WTC11 (cell line): ENCODE results near the gene HTR3A.

Experiments used
- ESRRA ChIP-seq: sonication (generic); formaldehyde crosslinking; IDR thresholded peaks from 2 replicates; pipeline ENCODE4 v1.8.1; 2022; ENCODE audit warnings: mild to moderate bottlenecking, missing genetic modification reagents, borderline replicate concordance
- NFYB ChIP-seq: sonication (generic); formaldehyde crosslinking; conservative IDR thresholded peaks from 2 replicates; pipeline ENCODE4 v1.8.0; 2022; ENCODE audit warnings: low read depth, missing genetic modification reagents
- TP53 ChIP-seq: sonication (generic); formaldehyde crosslinking; IDR thresholded peaks from 2 replicates; pipeline ENCODE4 v1.8.1; 2023; ENCODE audit warnings: mild to moderate bottlenecking, missing genetic modification reagents
- TF ChIP-seq, protein P1 (sequence below): sonication (generic); formaldehyde crosslinking; IDR thresholded peaks from 2 replicates; pipeline ENCODE4 v1.8.1; 2022; ENCODE audit warnings: missing genetic modification reagents, borderline replicate concordance
- TF ChIP-seq, protein P2 (sequence below): fragments of 200-600 bp; IDR thresholded peaks from 2 replicates; pipeline ENCODE4 v1.8.0; 2022; ENCODE audit warnings: antibody characterized with exemption
- TF ChIP-seq, protein P3 (sequence below): sonication (generic); formaldehyde crosslinking; IDR thresholded peaks from 2 replicates; pipeline ENCODE4 v1.8.0; 2022; ENCODE audit warnings: mild to moderate bottlenecking, missing genetic modification reagents
- TF ChIP-seq, protein P4 (sequence below): sonication (generic); formaldehyde crosslinking; IDR thresholded peaks from 2 replicates; pipeline ENCODE4 v1.8.0; 2022; ENCODE audit warnings: mild to moderate bottlenecking, missing genetic modification reagents
- TF ChIP-seq, protein P5 (sequence below): sonication (generic); formaldehyde crosslinking; IDR thresholded peaks from 2 replicates; pipeline ENCODE4 v1.8.0; 2022; ENCODE audit warnings: mild to moderate bottlenecking, missing genetic modification reagents
- TF ChIP-seq, protein P6 (sequence below): sonication (generic); formaldehyde crosslinking; IDR thresholded peaks from 2 replicates; pipeline ENCODE4 v1.8.1; 2023; ENCODE audit warnings: mild to moderate bottlenecking, missing genetic modification reagents, moderate library complexity

DNA sequence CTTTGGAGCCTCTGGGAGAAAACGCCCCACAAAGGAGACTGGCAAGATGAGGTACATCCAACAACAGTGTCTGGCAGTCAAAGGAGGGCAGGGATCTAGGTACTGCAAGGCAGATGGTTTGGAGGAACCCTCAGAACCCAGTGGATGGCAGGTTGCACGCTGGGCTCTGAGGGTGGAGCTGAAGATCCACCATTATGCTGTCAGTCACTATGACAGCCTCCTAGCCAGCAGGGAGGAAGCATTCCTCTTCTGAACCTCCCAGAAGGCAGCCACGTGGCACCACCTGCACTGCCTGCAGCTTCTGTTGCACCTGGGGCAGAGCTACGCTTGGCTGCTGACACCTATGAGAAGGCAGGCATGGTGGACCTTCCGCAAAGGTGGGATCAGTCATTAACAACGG, 40.2 kb downstream of the HTR3A start:
- TF ChIP-seq, protein P1, sequence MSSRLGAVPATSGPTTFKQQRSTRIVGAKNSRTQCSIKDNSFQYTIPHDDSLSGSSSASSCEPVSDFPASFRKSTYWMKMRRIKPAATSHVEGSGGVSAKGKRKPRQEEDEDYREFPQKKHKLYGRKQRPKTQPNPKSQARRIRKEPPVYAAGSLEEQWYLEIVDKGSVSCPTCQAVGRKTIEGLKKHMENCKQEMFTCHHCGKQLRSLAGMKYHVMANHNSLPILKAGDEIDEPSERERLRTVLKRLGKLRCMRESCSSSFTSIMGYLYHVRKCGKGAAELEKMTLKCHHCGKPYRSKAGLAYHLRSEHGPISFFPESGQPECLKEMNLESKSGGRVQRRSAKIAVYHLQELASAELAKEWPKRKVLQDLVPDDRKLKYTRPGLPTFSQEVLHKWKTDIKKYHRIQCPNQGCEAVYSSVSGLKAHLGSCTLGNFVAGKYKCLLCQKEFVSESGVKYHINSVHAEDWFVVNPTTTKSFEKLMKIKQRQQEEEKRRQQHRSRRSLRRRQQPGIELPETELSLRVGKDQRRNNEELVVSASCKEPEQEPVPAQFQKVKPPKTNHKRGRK (CRISPR knock-in tag) = no peak
- TF ChIP-seq, protein P2, sequence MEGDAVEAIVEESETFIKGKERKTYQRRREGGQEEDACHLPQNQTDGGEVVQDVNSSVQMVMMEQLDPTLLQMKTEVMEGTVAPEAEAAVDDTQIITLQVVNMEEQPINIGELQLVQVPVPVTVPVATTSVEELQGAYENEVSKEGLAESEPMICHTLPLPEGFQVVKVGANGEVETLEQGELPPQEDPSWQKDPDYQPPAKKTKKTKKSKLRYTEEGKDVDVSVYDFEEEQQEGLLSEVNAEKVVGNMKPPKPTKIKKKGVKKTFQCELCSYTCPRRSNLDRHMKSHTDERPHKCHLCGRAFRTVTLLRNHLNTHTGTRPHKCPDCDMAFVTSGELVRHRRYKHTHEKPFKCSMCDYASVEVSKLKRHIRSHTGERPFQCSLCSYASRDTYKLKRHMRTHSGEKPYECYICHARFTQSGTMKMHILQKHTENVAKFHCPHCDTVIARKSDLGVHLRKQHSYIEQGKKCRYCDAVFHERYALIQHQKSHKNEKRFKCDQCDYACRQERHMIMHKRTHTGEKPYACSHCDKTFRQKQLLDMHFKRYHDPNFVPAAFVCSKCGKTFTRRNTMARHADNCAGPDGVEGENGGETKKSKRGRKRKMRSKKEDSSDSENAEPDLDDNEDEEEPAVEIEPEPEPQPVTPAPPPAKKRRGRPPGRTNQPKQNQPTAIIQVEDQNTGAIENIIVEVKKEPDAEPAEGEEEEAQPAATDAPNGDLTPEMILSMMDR = no peak
- TF ChIP-seq, protein P3, sequence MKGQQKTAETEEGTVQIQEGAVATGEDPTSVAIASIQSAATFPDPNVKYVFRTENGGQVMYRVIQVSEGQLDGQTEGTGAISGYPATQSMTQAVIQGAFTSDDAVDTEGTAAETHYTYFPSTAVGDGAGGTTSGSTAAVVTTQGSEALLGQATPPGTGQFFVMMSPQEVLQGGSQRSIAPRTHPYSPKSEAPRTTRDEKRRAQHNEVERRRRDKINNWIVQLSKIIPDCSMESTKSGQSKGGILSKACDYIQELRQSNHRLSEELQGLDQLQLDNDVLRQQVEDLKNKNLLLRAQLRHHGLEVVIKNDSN (CRISPR knock-in tag) = no peak
- no peak for TF ChIP-seq TP53 (CRISPR knock-in tag)
- TF ChIP-seq, protein P4, sequence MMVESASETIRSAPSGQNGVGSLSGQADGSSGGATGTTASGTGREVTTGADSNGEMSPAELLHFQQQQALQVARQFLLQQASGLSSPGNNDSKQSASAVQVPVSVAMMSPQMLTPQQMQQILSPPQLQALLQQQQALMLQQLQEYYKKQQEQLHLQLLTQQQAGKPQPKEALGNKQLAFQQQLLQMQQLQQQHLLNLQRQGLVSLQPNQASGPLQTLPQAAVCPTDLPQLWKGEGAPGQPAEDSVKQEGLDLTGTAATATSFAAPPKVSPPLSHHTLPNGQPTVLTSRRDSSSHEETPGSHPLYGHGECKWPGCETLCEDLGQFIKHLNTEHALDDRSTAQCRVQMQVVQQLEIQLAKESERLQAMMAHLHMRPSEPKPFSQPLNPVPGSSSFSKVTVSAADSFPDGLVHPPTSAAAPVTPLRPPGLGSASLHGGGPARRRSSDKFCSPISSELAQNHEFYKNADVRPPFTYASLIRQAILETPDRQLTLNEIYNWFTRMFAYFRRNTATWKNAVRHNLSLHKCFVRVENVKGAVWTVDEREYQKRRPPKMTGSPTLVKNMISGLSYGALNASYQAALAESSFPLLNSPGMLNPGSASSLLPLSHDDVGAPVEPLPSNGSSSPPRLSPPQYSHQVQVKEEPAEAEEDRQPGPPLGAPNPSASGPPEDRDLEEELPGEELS (CRISPR knock-in tag) = no peak
- TF ChIP-seq, protein P5, sequence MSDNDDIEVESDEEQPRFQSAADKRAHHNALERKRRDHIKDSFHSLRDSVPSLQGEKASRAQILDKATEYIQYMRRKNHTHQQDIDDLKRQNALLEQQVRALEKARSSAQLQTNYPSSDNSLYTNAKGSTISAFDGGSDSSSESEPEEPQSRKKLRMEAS = no peak
- no peak for TF ChIP-seq ESRRA (CRISPR knock-in tag)
- TF ChIP-seq NFYB (CRISPR knock-in tag) = no peak
- TF ChIP-seq, protein P6, sequence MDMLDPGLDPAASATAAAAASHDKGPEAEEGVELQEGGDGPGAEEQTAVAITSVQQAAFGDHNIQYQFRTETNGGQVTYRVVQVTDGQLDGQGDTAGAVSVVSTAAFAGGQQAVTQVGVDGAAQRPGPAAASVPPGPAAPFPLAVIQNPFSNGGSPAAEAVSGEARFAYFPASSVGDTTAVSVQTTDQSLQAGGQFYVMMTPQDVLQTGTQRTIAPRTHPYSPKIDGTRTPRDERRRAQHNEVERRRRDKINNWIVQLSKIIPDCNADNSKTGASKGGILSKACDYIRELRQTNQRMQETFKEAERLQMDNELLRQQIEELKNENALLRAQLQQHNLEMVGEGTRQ (CRISPR knock-in tag) = no peak
